NCI-H524 treated with DMSO at 0.1 percent for 48 hours (cell line): ENCODE measurements around the gene AIRE.
A peak's percentile ranks its signal among the peaks of the same experiment; 100 is the strongest.
"Not testable (repeated sequence)": the region's sequence is repeated elsewhere in the genome, so short reads cannot be mapped to it uniquely, and the experiment has no call there.

Source experiments
- DNase-seq: peaks from one replicate; lab custom pipeline; 2025; lab: John Stamatoyannopoulos, UW

AIRE gene

DNA sequence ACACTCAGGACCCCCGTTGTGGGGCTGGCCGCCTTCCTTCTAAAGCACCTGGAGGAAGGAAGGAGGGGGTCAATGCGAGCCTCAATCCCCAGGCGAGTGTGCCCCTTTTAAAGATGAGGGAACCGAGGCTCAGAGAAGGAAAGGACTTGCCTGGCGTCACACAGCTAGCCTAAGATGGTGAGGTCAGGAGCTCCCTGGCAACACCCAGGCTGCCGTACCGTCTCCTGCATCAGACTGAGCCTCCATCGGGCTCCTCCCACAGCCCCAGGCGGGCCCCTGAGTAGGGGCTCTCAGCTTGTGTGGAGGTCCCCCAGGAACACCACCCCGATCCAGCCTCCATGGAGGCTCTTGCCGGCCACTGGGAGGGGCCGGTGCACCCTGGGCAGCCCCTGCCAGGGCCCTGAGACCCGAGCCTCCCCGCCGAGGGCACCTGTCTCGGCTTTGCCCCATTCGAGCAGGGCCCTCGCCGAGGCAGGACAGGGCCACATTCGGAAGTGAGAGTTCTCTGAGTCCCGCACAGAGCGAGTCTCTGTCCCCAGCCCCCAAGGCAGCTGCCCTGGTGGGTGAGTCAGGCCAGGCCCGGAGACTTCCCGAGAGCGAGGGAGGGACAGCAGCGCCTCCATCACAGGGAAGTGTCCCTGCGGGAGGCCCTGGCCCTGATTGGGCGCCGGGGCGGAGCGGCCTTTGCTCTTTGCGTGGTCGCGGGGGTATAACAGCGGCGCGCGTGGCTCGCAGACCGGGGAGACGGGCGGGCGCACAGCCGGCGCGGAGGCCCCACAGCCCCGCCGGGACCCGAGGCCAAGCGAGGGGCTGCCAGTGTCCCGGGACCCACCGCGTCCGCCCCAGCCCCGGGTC, at the start of gene AIRE:
Gene AIRE, plus strand, starts transcription at position 739 of the 855 bp plus-strand sequence. CDS start 131 bp downstream, outside the sequence.
- DNase-seq: no peak

DNA sequence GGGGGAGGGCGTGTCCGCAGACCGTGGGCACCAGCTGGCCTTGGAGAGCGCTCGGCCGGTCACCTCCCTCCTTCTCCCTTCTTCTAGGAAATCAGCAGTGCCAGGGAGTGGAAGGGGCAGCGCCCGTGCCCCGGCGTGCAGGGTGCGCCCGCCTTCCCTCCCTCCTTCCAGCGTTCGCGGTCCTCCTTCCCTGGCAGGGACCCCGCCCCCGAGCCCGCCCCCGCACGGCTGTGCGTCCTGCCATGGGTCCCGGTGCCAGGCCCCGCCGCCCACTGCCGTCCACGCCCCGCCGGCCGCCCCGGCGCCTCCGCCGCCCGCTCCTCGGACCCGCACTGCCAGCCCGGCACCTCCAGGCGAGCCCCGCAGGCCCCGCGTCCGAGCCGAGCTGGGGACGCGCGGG, 45.3 kb upstream of the AIRE start:
- DNase-seq: not testable (repeated sequence)

DNA sequence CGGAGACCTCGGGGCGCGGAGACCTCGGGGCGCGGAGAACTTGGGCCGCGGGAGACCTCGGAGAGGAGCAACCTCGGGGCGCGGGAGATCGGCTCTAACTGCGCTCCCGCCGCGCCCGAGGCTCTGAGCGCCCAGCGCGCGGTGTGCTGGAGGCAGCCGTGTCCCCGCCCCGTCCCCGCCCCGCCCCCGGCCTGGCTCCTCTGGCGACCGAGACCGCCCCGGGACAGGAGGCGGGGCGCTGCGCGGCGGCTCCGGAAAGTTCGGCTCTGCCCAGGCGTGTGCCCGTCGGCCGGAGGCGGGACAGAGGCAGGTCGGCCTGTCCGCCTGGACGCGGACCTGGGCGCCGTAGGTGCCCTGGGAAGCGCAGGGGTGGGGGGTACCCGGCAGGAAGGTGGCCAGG, 44.8 kb upstream of the AIRE start, which contains the start of gene ICOSLG:
Gene ICOSLG, minus strand, starts transcription at position 102 of the 400 bp plus-strand sequence. CDS start 126 bp downstream, outside the sequence.
- DNase-seq: not testable (repeated sequence)

DNA sequence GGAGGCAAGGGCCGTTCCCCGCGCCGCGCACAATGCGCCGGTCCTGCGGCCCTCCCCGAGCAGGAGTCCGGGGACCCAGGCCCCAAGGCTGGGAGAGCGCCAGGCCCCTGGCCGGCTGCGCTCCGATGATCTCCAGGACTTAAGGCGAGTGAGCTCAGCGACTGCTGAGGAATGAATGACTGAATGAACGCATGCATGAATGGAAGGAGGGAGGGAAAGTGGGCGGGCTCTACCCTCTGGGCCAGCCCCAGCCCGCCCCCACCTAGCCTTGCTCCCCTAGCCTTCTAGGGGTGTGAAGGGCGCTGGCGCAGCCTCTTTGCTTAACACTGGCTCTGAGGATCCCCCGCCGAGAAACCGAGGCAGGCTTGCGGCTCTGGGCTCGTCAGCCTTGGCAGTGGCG, 44.4 kb upstream of the AIRE start:
- DNase-seq: not testable (repeated sequence)

DNA sequence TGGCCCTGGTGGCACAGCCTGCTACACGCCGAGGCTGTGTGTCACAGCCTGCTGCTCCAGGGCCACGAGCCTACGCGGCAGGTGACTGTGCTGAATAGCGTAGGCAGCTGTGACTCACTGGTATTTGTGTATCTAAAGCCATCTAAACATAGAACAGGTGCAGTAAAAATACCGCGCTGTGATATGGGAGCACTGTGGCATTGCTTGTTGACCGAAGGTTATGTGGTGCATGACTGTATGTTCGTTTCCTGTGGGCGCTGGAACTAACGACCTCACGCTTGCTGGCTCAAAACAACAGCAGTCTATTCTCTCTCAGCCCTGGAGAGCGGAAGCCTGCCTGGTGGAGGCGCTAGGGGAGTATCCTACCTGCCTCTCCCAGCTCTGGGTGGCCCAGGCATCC, 41.7 kb upstream of the AIRE start:
- DNase-seq: not testable (repeated sequence)

DNA sequence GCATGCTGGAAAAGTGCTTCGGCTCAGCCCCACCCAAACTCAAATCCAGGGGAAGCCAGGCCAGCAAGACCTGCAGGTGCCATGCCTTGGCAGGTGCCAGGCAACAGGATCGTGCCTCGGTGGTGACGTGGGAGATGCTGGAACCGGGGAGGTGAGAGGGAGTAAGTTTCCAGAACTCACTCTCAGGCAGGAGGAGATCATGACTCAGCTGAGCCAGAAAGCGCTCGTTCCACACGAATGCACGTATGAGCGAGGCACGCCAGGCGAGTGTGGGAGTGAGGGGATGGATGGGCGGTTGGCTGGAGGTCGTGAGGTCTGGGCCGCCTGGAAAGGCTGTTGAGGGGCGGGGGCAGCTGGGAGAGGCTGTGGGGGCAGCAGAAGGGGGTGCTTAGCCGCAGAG, 37.8 kb upstream of the AIRE start:
- DNase-seq: not testable (repeated sequence)

DNA sequence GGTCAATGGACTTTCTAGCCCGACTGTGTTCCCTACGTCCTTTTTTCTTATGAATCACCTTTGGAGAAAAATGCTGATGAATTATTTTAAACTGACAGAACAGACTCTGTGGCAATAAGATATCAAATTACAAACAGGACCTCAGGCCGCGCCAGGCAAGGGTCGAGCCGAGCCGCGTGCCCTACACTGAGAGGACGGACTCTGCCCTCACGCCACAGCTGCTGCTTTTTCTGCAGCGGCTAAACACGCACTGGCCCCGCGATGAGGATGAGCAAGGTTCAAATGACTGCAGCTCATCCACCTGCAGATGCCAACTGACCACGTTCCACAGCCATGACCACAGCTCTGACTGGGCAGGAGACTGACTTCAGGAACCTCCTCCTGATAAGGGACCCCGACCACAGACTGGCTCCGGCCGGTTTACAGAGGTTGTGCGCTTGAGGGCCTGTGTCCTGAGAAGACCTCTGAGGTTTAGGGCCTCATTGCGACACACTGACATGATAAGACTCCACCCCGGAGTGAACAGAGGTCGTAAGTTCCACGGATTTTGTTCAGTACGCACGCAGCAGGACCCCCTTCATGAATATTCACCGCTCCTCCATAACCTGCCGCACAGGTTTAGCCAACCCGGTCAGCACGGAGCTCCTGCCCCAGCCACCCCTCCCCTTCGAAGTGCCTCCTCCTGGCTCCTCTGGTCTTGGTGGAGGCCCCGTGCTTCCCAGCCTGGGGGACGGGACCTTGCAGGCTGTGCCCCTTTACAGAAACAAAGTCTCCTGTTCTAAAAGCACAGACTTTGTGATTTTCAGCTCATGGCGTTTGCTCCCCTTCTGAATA, 36.3 kb upstream of the AIRE start:
- DNase-seq: not testable (repeated sequence)

DNA sequence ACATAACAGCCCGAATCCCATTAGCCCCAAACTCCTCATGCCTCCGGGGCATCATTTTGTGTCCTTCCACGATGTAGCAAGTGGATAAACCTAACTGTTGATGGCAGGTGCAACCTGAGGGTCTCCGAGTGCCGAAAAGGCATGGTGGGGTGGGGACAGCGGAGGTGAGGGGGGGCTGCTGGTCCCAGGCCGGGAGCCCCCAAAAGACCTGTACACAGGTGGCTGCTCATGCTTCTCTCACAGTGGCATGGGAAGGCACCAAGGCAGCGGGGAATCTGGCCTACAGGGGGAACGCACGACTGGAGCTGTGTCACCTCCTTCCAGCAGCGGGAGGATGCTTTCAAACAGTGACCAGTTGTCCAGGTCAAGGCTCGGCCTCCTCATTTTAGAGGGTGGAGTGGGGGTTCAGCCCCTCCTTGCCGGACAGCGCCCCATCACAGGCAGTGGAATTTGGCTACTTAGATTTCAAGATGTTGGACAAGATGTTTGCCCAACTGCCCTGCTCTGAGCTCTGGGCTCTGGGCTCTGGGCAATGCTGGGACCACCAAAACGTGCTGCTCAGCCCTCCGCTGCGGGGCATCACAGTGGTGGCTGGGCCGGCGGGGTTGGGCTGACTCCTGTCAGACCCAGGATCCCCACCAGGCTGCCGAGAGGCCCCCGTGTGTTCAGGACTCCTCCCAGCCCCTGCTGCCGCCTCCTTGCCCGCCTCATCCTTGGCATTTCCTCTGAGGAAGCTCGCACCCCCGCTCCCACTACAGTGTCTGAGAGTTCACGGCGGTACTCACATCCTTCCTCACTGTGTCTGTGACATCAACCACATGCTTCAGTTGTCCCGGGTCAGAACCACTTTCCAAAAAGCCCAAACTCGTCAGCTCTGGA, 31.6 kb upstream of the AIRE start:
- DNase-seq: no peak

DNA sequence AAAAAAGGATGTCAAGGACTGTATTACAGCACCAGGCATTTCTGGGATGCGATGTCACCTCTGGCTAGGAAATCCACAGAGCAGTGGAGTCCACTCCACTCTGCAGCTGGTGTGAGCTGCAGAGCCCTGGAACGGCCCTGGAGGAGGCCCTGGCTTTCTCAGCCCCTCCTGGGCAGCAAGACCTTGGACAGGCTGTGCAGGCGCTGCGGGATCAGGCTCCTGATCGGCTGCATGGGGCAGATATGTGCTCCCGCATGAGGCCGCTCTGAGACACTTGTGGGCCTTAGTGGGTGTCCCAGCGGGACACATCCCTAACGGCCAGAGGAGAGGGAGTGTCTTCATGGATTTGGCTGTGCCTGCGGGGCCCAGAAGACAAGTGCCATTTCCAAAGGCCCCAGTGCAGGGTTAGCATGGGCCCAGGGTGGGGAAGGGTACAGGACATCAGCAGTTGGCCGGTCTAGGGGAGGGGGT, 30.1 kb upstream of the AIRE start:
- DNase-seq: no peak

DNA sequence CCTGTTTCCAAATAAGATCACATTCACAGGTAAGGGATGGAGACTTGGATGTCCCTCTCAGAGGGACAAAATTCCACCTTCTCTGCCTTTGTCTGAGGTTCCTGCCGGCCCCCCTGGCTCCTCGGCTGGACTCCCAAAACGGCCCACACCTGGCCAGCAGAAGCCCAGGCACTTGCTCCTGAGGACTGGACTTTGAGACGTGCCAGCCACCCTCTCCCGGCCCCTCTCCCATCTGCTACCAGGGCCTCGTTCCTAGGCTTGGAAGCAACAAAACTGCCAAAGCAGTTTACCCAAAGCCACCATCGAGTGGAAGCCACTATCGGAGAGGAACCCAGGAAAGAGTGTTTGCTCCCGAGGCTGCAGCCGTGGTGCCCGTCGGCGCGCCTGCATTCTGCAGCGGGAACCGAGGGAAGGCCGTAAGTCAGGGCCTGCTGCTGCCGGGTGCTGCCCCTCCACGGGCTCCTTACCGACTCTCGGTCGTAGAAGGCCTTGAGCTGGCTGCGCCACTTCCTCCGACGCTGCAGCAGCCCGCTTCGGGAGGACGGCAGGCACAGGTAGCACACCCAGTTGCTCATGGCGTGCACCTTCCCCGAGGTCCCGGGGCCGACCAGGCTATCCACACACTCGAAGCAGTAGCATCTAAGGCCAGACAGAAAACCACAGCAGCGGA, 27.5 kb upstream of the AIRE start:
- DNase-seq: no peak

DNA sequence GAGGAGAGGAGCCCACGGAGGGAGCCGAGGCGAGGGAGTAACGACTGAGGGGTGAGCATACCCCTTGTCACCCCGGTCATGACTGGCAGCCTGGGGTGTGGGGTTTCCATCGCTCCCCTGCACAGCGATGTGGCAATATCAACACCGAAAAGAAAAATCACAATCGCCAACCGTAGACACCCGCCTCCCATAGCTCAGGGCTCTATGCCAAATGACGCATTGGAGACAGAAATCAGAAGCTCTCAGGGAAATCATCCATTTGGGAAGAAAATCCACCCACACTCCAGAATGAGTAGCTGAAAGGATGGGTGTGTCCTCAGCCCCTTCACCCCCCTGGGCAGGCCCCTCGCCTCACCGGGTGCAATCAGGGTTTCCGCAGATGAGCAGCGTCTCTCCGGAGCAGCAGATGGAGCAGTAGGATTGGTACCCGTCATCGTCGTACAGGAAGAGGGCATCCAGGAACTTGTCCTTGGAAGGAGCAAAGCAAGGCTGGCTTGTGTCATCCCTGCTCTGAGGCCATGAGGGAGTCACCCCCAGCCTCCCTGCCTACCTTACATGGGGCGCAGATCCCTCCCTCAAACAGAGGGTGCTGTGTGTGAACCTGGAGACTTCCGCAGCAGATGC, 26.5 kb upstream of the AIRE start:
- no peak for DNase-seq

DNA sequence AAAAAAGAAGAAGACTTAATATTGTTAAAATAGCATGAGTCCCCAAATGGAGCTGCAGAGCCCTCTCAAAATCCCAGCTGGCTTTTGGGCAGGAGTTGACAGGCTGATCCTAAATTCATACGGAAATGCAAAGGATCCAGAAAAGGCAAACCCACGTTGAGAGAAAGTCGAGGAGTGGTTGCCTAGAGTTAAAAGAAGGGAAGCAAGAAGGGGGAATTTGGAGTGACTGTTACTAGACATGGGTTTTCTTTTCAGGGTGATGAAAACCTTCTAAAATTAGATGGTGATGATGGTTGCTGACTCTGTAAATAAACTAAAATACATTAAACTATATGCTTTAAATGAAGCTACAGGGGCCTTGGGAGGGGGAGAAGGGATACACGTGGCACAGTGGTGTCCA, 25.6 kb upstream of the AIRE start:
- DNase-seq: no peak

DNA sequence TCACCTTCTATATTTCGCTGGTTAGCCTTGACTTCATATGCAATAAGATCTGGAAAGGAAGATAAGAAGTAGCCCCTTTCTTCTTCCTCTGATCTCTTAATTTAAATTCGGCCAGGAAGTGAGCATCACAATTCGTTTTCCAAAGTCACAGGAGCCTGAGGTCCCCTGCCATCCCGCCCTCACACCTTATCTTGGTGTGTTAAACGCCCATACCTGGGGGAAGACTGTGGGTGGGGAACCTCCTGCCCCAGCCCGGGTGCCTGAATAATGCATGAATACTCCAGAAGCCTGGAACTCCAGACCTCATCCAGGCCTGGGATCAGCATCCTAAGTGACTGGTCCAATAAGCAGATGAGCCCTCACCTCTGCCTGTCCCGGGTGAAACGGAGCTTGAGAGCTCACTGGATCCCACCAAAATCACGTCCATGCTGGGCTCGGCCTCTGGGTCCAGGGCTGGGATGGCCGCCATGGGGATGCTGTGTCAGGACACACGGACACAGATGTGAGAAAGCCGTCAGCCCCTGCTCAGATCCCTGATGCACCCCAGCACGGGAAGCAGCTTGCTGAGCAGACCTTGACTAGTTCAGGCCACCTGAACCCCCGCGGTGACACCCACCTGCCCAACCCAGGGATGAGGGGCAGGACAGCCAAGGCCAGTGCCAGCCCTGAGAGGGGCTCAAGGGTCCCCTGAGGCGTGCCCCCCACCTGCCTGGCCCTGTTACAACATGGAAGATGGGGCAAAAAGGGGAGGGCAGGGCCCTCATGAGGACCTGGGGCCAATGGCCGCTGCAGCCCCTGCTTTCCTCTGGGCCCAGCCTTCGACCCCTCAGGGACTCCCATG, 24.7 kb upstream of the AIRE start:
- DNase-seq: no peak

DNA sequence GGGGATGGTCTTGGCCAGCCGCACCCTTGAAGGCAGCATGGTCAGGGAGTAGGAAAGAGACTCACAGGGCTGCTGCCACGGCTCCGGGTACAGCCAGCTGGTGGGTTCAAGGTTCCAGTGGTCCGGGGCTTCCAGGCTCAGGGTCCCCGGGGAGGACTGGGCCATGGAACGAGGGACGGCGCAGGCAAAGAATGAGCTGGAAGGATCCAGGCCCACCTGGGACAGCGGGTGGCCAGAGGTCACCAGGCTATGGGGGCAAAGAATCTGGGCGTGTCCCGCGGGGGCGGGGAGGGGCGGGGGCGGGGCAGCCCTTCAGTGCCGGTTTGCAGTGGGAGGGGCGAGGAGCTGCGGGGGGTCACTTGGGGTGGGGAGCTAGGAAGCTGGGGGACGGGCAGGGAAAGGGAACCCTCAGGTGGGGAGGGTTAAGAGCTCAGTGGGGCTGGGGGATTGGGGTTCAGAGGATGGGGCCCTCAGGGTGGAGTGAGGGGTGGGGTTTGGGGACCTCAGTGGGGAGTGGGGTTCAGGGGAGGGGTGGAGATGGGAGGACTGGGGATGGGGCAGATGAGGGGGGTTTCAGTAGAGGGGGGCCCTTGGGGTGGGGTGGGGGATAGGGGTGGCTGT, 23.9 kb upstream of the AIRE start, which contains the start of gene DNMT3L:
Gene DNMT3L, minus strand, starts transcription at position 223 of the 621 bp plus-strand sequence. CDS start 638 bp downstream, outside the sequence.
- DNase-seq: no peak

DNA sequence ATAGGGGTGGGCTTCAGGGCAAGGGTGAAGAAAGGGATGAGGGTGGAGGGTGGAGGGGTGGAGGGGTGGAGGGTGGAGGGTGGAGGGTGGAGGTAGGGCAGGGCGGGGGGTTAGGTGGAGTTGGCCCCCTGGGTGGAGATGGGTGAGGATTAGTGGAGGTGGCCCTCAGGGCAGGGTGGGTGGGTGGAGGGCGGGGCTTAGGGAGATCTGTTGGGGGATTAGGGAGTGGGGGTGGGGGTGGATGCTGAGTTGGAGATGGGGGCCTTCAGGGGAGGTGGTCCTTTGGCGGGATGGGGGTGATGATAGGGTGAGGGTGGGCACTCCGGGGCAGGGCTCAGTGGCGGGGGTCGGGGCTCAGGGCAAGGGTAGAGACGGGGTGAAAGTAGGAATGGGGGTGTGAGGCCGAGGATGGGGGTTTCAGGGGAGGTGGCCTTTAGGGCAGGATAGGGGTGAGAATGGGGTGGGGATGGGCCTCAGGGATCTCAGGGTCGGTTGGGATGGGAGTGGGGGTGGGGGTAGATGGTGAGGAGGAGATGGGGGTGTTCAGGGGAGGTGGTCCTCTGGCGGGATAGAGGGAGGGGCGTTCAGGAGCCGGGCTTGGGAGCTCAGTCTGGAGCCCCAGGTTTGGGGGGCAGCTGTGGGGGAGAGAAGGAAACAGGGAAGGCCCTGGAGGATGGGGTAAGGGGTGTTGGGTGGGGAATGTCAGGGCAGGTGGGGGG, 23.2 kb upstream of the AIRE start:
- no peak for DNase-seq

DNA sequence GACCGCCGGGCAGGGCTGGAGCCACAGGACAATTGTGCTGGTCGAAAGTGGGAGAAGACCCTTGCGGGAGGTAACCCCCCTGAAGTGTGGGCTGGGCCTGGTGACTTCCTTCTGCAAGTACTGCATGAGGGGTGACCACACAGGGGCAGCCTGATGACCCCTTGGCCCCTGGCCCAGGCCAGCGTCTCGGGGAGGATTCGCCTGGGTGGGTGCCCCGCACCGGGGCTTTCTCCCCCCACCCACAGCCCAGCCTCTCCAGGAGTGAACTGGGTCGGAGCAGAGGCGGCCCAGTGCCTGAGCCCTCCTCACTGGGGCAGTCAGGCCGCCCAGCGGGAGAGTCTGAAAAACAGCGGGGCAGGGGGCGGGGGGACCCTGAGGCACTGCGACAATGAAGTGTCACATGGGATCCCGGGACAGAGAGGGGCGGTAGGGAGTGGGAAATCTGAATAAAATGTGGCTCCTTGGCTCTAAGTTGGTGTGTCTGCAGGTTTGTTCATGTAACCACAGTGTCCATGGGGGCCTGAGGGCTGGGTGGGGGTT, 22.4 kb upstream of the AIRE start:
- no peak for DNase-seq

DNA sequence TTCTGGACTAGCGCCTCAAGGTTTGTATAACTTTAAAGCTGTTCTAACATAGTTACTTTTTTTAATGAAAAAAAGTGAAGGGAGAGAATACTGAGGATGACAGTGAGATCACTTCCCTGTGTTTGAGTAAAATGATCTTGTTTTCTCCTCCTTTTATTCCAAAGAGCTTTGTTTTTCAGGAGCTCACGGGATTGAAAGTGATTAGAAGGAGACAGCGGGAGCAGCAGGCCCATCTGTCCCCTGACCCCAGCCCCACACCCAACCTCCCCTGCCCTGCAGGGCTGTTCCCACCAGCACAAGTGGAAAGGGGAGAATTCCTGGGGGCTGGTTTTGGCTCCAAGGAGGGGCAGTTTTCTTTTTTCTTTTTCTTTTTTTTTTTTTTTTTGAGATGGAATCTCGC, 21.9 kb upstream of the AIRE start:
- peak; percentile 17 for DNase-seq

DNA sequence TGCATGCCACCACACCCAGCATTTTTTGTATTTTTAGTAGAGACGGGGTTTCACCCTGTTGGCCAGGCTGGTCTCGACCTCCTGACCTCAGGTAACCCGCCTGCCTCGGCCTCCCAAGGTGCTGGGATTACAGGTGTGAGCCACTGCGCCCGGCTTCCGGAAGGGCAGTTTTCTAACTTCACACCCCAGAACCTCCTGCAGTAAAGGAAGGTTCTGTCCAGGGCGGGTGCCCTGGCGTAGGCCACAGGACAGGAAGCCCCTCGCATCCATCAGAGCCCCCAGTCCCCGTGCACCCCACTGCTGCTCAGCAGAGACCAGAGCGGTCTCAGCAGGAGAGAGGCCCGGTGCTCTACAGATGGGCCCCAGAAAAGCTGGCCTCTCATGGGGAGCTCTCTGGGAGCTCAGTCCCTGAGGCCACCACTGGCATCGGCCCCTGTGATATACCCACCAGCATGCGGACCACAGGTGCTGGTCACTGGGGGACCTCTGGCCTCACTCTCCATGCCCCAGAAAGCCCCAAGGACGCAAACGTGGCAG, 19.9 kb upstream of the AIRE start:
- no peak for DNase-seq
